Left forelimb (tissue), 1 donor: Measurements from ENCODE around the gene GLB1L3.
"Not testable (repeated sequence)": the region's sequence is repeated elsewhere in the genome, so short reads cannot be mapped to it uniquely, and the experiment has no call there.

Experiments used
- DNase-seq: peaks from one replicate; pipeline ENCODE4 v3.0.0-alpha.2; 2018; ENCODE audit warnings: low spot score

Gene GLB1L3

DNA sequence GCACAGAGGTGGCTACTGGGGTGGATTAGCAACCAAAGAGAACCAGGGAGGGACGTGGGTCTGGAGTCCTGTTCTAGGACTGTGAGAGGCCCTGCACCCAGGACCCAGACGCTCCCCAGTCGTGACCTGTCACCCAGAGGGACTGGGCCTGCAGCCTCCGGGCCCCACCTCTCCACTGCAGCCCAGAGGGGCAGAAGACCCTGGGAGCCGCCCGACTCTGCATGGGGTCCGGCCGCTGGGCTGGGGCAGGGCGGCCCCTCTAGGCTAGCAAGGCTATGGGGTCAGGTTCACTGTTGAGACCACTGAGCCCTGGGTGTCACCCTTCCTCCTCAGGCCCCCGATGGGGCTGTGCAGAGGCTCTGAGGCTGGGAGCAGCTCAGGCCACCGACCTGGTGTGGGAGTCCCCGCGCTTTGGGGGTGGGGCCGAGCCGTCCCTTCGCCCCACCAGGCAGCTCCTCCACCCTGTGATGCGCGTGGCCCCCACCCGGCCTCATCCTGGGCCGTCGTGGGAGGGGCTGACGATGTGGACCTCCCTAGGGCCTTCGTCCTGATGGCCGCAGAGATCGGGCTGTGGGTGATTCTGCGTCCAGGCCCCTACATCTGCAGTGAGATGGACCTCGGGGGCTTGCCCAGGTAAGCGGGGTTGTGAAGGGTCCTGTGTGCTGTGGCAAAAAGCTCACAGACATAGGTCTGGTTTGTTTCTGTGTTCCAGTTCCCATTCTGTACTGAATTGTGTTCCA is 68.5 kb downstream of the GLB1L3 start:
- DNase-seq = not testable (repeated sequence)

DNA sequence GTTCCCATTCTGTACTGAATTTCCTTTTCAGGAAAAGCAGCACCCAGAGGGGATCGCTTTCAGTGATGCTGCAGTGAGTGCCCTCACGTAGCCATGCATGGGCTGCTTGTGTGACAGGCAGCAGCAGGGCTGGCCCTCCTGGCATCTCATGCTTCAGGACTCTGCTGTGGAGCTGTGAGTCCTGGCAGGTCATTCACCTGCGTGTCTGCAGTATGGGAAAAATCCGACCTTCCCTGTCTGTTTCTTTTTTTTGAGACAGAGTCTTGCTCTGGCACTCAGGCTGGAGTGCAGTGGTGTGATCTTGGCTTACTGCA is 69.0 kb downstream of the GLB1L3 start:
- no peak for DNase-seq

DNA sequence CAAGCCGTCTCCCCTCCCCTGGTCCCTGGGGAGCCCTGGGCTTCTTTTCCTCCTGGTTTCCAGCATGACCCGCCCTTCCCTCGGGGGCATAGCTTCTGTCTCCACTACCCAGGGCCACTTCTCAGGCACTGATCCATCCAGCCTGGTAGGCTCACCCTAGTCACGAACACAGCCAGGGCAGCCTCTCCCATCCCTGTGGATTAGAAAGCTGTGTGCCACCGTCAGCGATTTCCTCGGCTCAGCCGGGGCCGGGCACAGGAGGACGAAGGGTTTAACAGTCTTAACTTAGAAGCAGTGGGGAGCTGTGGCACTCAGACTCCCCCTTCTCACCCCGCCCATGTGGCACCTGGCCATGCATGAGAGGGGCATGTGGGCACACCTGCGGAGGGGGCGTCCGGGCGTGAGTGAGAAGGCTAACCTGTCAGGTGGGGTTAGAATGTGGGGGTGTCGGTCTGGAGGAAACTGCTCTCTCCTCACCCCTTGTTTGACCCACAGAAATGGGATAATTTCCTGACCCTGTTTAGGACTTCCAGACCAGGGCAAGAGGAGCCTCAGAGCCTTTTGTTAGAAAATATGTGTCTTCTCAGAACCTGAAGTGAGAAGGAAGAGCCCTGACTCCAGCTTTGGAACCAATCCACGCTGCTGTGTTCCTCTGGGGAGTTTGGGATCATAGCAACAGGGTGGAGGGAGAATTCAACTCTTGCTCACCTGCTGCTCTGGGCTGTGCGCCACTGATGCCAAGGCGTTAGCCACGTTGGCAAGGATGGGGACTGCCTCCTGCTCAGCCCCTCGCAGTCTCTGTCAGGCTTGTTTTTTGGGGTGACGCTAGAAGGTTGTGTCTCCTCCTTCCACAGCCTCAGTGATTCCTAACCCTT is 70.2 kb downstream of the GLB1L3 start:
- no peak for DNase-seq

DNA sequence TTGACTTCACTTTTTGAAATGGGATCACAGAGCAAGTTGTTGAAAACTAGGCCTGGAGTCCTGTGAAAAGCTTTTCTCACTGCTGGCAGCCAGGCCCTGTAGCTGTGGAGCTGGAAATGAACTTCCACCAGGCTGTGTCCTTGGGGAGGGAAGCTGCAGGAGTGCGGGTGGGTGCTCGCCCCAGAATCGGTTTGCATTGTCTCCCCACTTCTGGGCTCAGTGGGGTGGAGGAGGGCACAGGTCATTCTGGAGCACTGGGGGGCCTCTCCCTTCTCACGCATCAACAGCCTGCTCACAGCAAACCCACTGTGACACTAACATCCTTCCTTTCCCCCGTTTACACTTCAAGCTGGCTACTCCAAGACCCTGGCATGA is 70.8 kb downstream of the GLB1L3 start:
- DNase-seq = no peak

DNA sequence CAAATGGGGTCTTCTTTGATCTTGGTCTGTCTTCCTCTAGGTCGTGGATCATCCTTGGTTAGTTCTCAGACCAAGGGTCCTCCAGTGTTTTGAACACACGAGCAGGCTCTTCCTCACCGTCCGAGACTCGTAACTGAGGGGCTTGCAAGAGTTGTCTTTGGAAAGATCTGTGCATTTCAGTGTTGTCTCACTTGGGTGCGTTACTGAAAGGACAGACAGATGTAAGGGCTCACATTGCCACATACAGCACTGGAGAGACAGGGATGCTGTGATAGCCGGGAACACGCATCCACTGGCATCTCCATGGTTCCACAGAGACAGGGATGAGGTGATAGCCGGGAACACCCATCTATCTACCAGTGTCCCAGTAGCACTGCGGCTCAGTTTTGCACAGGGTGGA is 71.3 kb downstream of the GLB1L3 start:
- no peak for DNase-seq

DNA sequence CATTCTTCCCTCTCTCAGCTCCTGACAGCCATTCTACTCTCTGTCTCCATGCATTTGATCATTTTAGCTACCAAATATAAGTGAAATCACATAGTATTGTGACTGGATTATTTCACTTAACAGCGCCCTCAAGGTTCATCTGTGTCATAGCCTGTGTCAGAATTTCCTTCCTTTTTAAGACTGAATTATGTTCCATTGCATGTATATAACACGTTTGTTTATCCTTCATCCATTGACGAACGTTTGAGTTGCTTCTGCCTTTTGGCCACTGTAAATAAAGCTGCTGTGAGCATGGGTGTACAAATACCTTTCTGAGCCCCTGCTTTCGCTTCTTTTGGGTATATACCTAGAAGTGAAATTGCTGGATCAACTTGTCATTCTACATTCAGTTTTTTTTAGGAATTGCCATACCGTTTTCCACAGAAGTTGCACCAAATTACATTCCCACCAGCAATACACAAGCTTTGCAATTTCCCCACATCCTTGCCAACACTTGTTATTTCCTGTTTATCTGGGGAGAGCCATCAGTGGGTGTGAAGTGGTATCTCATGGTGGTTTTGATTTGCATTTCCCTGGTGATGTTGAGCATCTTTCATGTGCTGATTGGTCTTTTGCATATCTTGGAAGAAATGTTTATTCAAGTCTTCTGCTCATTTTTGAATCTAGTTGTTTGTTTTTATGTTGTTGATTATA is 73.1 kb downstream of the GLB1L3 start:
- DNase-seq = no peak

DNA sequence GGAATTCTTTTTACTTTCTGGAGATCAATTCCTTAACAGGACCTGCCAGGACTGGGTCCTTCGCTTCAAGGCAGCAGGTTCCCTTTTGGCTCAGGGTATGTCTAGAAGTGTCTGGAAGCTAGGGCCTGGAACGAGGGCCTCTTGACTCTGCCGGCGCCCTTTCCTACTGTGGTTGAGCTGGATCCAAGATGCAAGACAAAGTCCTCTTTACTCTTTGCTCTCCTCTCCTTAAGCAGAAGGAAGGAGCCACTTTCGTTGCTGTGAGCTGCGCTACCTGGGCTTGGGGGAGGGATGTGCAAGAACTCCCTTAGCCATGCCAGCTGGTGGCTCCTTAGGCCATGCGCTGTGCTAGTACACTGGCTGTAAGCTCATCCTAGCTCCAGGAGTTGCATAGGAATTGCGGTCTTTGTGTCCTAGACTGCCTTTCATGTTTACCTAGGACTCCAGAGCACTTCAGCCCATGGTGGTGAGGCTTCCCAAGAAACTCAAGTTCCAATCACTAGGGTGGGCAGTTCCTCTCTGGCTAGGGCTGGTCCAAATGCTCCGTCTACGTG is 73.7 kb downstream of the GLB1L3 start:
- DNase-seq = no peak

DNA sequence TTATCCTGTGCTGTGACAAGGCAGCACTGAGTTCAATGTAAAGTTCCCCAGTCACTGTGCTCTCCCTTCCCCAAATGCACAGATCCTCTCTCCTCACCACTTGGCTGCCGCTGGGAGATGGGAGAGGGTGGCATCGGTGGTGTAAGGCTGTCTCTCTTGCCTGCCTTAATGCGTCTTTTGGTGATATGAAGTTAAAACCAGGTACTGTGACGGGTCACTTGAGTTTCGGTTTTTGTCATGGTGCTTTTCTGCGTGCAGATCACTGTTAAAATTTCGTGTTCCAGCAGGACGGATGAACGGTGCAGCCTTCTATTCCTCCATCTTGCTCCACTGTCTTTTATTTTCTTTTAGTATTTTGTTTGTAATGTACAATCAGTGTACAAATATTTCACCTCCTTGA is 74.2 kb downstream of the GLB1L3 start:
- DNase-seq = no peak

DNA sequence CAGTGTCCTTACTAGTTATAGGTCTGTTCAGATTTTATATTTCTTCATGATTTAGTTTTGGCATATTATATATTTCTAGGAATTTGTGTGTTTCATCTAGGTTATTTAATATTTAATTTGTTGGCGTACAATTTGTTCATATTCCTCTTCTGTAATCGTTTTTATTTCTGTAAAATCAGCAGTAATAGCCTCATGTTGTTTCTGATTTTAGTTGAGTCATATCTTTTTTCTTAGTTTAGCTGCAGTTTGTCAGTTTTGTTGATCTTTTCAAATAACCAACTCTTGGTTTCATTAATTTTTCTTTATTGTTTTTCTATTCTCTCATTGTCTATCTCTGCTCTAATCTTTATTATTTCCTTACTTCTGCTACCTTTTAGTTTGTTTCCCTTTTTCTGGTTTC is 75.9 kb downstream of the GLB1L3 start:
- DNase-seq = no peak

DNA sequence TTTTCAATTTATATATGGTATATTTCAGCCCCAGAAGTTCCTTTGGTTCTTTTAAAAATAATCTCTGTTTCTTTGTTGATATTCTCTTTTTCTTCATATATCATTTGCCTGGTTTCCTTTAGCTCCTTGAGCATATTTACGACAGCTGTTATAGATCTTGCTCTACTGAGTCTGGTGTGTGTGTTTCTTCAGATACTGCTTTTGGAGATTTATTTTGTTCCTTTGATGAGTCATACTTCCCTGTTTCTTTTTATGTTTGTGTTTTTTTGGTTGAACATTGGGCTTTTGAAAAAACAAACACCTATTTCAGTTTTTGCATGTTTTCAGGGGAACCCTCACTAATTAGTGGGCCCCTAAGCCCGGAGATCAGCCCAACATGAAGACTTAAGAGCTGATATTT is 79.0 kb downstream of the GLB1L3 start:
- no peak for DNase-seq

DNA sequence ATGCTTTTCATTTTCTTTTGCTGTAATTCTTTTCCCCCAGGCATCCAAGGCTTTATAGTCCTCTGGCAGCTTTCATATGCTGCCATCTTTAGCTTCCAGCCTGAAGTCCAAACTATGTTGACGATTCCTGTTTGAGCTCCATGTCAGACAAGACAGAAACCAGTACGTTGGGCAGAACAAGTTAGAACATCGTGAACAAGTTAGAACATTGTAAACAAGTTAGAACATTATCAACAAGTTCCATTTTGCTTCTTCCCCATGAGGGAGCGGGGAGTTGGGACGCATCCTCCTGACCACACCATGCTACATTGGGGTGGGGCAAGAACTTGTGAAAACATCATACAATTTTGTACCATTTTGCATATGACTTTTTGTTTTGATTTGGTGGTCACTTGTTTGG is 79.5 kb downstream of the GLB1L3 start:
- peak; percentile 26 for DNase-seq

DNA sequence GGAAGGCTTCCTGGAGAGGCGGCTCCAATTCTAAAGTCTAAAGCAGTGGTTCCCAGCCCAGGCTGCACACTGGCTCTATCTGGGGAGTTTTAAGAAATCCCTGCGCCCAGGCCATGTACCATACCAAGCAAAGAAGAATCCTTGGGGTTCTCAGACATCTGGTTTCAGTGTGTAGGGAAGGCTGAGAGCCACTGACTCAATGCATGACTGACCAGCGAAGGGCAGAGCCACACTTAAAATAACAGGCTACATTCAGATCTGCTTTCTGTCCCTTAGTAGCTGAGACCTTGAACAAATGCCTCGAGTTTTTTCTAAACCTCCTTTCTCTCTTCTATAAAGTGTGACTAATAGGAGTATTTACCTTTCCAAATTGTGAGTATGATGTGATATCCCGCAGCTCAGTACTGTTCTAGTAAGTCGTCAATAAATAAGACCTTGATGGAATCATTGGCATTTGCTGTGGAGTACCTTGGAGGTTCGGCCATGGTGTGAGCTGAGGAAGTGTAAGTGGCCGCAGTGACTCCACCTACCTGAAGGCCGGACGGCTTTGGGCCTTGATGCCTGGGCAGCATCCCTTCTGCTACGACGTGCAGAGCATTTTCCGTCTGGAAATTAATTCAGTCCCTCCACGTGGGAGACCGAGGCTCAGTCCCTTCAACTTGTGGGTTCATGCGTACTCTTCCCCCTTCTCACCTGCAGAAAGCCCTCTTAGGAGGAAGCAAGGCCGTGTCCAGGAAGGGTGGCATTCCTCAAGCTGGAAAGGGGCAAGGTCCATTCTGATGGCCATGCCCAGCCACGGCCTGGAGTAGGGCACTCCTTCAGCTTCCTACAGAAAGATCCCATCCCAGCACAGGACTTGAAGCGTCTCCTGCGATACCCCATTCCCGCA is 80.7 kb downstream of the GLB1L3 start:
- DNase-seq = peak; percentile 37

DNA sequence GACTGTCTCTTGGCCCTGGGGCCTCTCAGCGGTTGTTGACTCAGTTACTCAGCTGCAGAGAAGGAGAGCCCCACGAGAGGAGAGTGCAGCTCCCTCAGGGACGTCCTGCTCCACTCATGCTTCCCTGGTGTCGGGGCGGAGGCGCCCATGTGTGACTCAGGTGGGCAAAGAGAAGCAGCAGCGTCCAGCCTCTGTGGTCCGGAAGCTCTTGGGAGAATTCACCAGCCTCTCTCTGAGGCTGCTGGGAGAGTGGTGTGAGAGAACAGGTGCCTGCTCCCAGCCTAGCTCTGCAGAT is 81.3 kb downstream of the GLB1L3 start:
- peak; percentile 36 for DNase-seq

DNA sequence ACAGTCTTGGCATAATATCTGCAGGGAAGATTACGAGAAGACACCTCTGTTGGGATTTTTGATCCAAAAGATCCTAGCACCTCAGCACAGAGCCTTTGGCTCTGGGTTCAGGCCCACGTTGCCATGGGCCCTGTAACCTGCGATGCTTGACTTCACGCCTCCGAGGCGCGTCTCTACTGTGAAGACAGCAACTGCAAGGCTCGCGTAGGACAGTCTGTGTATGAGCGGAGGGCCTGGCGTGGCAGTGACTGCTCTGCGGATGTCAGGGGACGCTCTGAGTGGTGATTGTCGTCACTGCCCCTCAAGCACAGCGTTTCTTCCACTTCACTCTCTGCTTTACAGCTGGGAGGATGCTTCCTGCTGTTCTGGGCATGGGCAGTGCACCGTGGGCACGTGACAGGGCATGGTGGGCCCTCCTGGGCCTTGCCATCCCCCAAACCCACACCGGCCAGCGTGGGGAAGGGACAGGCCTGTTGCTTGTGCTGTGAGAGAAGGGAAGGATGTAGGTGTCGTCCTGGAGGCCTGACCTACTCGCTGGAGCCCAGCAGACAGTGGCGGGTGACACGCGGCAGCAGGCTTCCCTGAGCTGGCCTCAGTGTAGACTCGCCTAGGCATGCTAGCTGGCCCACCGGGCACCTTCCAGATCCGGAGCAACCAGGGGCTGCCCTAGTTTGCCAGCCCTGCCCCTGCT is 82.1 kb downstream of the GLB1L3 start:
- peak; percentile 62 for DNase-seq

DNA sequence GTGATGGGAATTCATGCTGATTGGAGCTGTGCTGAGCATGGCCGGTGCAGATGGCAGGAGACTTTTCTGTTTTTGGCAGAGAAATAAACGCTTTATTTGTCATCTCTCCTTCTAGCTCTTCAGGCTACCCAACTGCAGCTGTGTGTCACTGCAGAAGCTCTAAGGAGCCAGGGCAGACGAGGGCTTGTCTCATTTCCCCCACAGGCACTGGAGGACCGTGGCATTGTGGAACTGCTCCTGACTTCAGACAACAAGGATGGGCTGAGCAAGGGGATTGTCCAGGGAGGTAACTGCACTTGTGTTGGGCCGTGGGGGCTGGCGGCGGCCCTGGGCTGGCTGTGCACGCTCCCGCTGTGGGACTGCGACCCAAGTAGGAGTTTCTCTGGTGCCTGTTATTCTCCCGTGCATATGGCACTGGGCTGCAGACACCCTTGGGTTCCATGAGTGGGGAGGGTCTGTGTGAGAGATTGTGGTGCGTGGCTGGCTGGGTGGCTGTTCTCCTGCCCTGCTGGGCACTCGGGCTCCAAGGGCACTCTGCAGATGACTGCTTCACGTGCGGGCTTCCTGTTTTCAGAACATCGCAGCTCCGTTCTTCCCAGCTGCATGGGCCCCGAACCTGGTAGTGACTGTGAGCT is 82.8 kb downstream of the GLB1L3 start:
- peak; percentile 38 for DNase-seq

DNA sequence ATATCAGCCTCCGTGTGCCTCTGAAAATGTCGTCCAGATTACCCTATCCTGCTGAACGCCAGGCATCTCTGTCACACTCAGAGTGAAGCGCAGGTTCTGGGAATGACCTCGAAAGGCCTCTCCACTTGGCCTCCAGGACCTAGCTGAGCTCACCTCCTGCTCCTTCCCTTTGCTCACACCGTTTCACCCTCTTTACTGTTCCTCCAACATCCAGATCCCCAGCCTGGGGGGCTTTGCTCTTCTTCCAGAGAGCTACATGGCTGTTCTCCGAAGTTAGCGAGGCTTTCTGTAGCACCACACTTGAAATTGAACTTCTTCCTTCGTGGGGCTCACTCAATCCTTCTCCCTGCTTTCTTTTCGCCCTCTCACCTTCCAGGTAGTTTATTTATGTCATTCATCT is 83.5 kb downstream of the GLB1L3 start:
- peak; percentile 25 for DNase-seq

DNA sequence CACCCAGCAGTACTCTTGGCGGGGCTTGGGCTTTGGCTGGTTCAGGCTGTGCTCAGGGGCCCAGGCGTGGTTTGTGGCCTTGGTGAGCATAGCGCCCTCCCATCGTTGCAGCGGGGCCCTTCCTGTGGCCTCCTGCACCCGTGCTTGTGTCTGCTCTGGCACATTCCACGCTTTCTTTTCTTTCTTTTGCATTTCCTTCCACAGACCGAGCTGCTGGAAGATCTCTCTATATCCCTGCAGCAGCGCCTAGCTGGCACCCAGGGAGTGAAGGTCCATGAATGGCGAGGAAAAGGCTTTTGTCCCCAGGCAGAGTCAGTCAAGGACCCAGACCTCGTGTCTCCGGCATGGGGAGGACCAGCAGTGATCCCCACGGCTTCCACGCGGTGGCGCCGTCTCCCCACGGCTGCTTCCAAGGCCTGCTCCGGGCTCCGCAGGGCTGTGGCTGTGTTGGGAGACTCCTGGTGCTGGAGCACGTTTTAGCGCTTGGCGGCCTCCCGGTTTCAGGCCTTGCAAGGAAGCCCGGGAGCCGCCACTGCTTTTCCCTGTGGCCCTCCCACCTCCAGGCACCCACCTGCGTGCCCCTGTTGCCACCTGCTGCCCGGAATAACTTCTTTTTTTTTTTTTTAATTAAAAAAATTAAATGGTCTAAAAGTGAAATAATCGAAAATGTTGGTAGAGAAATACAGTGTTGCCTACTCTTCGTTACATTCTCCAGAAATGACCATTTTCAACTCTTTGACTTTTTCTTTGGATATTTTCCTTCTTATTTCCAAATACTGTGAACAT is 84.1 kb downstream of the GLB1L3 start:
- peak; percentile 87 for DNase-seq

DNA sequence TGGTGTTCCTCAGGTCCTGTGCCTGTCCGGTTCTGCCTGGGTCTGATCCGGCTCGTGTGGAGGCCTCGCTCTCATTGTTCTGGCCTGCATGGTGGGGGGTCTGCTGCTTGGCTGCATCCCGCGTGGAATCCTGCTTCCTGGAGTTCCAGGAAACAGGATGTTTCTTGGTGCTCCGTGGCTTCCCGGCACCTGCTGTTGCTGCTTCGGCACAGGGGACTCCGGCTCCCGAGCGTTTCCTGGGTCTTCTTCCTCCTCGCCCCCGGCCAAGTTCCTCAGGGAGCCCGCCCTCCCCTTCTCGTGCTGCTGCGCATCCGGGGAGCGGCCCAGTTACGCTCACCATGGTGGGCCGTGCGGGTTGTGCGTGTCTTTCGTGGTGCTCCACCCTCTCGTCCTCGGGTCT is 85.5 kb downstream of the GLB1L3 start:
- DNase-seq = peak; percentile 62

DNA sequence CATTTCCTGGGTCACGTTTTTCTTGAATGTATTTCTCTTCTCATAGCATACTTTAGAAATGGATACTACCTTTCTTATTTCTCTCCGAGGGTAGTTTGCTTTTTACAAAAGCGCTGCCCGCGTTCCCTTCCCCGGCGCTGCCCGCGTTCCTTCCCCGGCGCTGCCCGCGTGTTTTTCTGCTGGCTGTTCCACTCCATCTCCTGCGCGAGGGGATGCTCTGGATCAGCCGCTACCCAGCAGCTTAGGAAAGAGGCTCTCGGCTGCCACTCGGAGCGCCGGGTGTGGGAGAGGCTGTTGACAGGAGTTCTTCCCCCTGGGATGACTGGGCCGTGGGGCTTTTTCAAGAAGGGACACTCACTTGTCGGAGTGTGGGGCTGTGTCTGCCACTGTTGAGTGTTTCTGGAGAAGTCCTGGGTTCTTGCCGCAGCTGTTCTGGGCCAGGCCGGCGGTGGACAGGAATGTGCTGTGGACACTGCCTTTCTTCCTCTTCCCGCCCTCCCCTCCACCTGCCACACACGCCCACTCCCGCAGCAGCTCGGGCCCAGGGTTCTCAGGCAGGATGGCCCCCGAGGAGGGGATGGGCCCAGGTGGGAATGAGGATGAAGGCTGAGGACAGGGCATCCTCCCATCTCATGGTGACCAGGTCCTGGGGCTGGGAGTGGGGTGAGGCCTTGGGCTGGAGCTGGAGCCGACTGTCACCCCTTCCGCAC is 86.2 kb downstream of the GLB1L3 start:
- no peak for DNase-seq
